GM15510 (cell line): ENCODE results near the gene PPRC1.

Experiments
- POLR2A ChIP-seq: IDR thresholded peaks from 3 replicates; pipeline ENCODE4 v1.6.1; 2011; ENCODE audit warnings: borderline replicate concordance; ENCODE audit not compliant: insufficient read length; ENCODE audit errors: extremely low read depth

PPRC1 gene

GRCh38 chr10:102185272-102185671 lies 52.4 kb downstream of the PPRC1 start:
- TF ChIP-seq POLR2A = no peak

GRCh38 chr10:102185811-102186527 lies 53.1 kb downstream of the PPRC1 start:
- TF ChIP-seq POLR2A = no peak

- TF ChIP-seq POLR2A = no peak
Measured at GRCh38 chr10:102188298-102188940, 55.6 kb downstream of the PPRC1 start.

- TF ChIP-seq POLR2A = no peak
Measured at GRCh38 chr10:102191956-102192355, 59.1 kb downstream of the PPRC1 start.

GRCh38 chr10:102195296-102195870 lies 62.5 kb downstream of the PPRC1 start:
- TF ChIP-seq POLR2A = no peak

- TF ChIP-seq POLR2A = no peak
Measured at GRCh38 chr10:102196893-102197292, 64.1 kb downstream of the PPRC1 start.

GRCh38 chr10:102198027-102198426 lies 65.2 kb downstream of the PPRC1 start:
- no peak for TF ChIP-seq POLR2A
